HepG2 (cell line): ENCODE results near the gene IGFLR1. TPM values are rescaled to one million over a fixed set of nuclear protein-coding genes. Genes with fewer than 3 reads are reported as not detected.

Source experiments
- AGO2 ChIP-seq: fragments of 200-400 bp; formaldehyde crosslinking; optimal IDR thresholded peaks from 2 replicates; pipeline ENCODE3; 2017; ENCODE audit warnings: mild to moderate bottlenecking, low read depth, low read length, moderate library complexity
- FOXO1 ChIP-seq: sonication (generic); formaldehyde crosslinking; IDR thresholded peaks from 2 replicates; pipeline ENCODE4 v1.4.0; 2020; ENCODE audit warnings: missing genetic modification reagents
- GABPA ChIP-seq, 2 experiments: IDR thresholded peaks; 2 replicates each; pipeline ENCODE4 v1.6.1; 2011 to 2016; ENCODE audit warnings: low read depth in 2 of 2, low read length in 1 of 2, missing biosample characterization in 1 of 2, missing genetic modification characterization in 1 of 2
- HDAC1 ChIP-seq: sonication (generic); formaldehyde crosslinking; IDR thresholded peaks from 2 replicates; pipeline ENCODE4 v1.5.1; 2020; ENCODE audit warnings: mild to moderate bottlenecking, missing genetic modification reagents
- IKZF1 ChIP-seq: fragments of 450-650 bp; IDR thresholded peaks from 2 replicates; pipeline ENCODE4 v1.7.1; 2016
- LCORL ChIP-seq, 2 experiments: fragments of 450-650 bp in 1 of 2; sonication (generic) in 1 of 2; formaldehyde crosslinking in 1 of 2; IDR thresholded peaks; 2 replicates each; pipeline versions ENCODE4 v1.5.0 to v1.6.1; 2017 to 2020; ENCODE audit warnings: antibody characterized with exemption in 1 of 2, missing genetic modification reagents in 1 of 2
- MXD4 ChIP-seq: IDR thresholded peaks from 2 replicates; pipeline ENCODE4 v1.6.1; 2016; ENCODE audit warnings: mild to moderate bottlenecking, missing biosample characterization, missing genetic modification reagents
- NCOA2 ChIP-seq: sonication (generic); formaldehyde crosslinking; IDR thresholded peaks from 2 replicates; pipeline ENCODE4 v1.8.0; 2022; ENCODE audit warnings: inconsistent platforms
- PTBP1 ChIP-seq: fragments of 200-400 bp; formaldehyde crosslinking; IDR thresholded peaks from 2 replicates; pipeline ENCODE4 v1.6.1; 2018; ENCODE audit warnings: low read length, low read depth; ENCODE audit not compliant: poor library complexity, severe bottlenecking
- SMAD3 ChIP-seq: sonication (generic); formaldehyde crosslinking; IDR thresholded peaks from 2 replicates; pipeline ENCODE4 v1.4.0; 2020; ENCODE audit warnings: missing genetic modification reagents
- SOX6 ChIP-seq, 2 experiments: fragments of 450-650 bp in 1 of 2; sonication (generic) in 1 of 2; formaldehyde crosslinking in 1 of 2; IDR thresholded peaks; 2 replicates each; pipeline versions ENCODE4 v1.4.0 to v1.6.1; 2017 to 2020; ENCODE audit warnings: antibody characterized with exemption in 1 of 2, mild to moderate bottlenecking in 1 of 2, missing genetic modification reagents in 1 of 2
- TAF15 ChIP-seq: fragments of 200-400 bp; formaldehyde crosslinking; IDR thresholded peaks from one replicate; pipeline ENCODE4 v1.6.1; 2018; ENCODE audit warnings: mild to moderate bottlenecking, low read depth, low read length; ENCODE audit not compliant: poor library complexity, severe bottlenecking
- ZNF12 ChIP-seq: sonication (generic); formaldehyde crosslinking; IDR thresholded peaks from 2 replicates; pipeline ENCODE4 v1.5.0; 2020; ENCODE audit warnings: missing genetic modification reagents
- ZNF383 ChIP-seq: sonication (generic); formaldehyde crosslinking; IDR thresholded peaks from 2 replicates; pipeline ENCODE4 v1.4.0; 2020; ENCODE audit warnings: missing genetic modification reagents, mild to moderate bottlenecking, borderline replicate concordance
- ZNF589 ChIP-seq: sonication (generic); formaldehyde crosslinking; conservative IDR thresholded peaks from 2 replicates; pipeline ENCODE4 v1.8.0; 2022; ENCODE audit warnings: mild to moderate bottlenecking, moderate library complexity, missing genetic modification reagents
- ZNF782 ChIP-seq: sonication (generic); formaldehyde crosslinking; IDR thresholded peaks from 2 replicates; pipeline ENCODE4 v1.4.0; 2020; ENCODE audit warnings: missing genetic modification reagents, mild to moderate bottlenecking, borderline replicate concordance
- ZNF891 ChIP-seq: sonication (generic); formaldehyde crosslinking; IDR thresholded peaks from 2 replicates; pipeline ENCODE4 v1.5.0; 2020; ENCODE audit warnings: mild to moderate bottlenecking, missing genetic modification reagents
- polyA plus RNA-seq, 8 experiments: library from polyadenylated mRNA; depleted of rRNA in 3 of 8; stranded (reverse) in 7 of 8; unstranded in 1 of 8; fragments of >200 nt; fragmentation: Illumina TruSeq in 4 of 8; extraction: Trizol in 4 of 8; gene quantifications; 2 replicates each; pipeline versions ENCODE4 v1.2.1 to v1.2.3, GENCODE V29; 2011 to 2016; ENCODE audit warnings: low read depth in 4 of 8, missing spikeins in 1 of 8, mixed read lengths in 1 of 8; ENCODE audit not compliant: insufficient read depth in 1 of 8
- total RNA-seq, 5 experiments: library from RNA; depleted of rRNA; stranded (reverse); fragments of >200 nt; fragmentation: Illumina TruSeq; extraction: Trizol; gene quantifications; 2 replicates each; pipeline ENCODE4 v1.2.3, GENCODE V29; 2016; ENCODE audit warnings: low read depth in 1 of 5
- TF ChIP-seq, protein P1 (sequence below): sonication (generic); formaldehyde crosslinking; IDR thresholded peaks from 2 replicates; pipeline ENCODE4 v1.4.0; 2020; ENCODE audit warnings: missing genetic modification reagents
- TF ChIP-seq, protein P2 (sequence below): sonication (generic); formaldehyde crosslinking; IDR thresholded peaks from 2 replicates; pipeline ENCODE4 v1.4.0; 2020; ENCODE audit warnings: missing genetic modification reagents, borderline replicate concordance
- TF ChIP-seq, protein P3 (sequence below): sonication (generic); formaldehyde crosslinking; IDR thresholded peaks from 2 replicates; pipeline ENCODE4 v1.5.0; 2020; ENCODE audit warnings: missing genetic modification reagents

IGFLR1 gene
- total and polyA plus RNA-seq, 2 of the 13 experiments (the other 11 are each of a cell fraction or from before 2014, with no cell fraction given), result 5.4 to 8.9 TPM

DNA sequence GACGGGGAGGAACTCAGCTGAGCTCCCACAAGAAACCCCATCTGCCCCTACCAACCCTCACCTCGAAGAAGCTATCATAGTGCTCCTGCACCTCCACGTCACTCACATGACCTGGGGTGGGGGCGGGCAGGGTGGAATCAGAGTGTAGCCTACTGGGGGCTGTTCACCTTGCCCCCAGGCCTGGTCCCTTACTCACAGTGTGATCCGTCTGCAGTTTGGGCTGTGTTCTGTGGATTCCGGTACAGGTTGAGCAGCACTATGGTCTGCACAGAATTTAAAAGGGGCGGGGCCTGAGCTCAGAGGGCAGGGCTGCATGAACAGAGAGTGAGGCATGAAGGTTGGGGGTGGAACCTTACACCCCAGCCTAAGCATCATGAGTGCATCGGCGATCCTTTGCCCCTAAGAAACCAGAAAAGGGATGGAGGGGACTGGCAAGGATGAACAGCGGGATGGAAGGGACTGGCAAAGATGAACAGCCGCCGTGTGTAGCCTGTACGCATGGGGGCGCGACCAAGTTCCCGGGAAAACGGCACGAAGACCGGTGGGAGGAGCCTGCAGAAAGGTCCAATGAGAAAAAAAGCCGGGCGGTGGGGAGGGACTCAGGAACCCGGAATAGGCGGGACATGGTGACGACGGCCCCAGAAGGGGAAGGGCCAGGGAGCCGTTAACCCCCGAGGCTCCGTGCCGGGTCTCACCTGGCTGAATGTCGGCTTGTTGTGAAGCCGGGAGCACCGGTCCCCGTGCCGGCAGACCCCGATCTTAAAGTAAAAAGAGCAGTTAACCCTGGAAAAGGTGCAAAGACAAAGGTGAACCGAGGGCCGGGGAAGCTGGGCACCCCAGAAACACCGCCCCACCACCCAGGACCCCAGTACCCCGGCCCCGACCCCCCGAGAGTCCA is 2.4 kb upstream of the IGFLR1 start (continued):
- TF ChIP-seq ZNF383 (CRISPR knock-in tag), result no peak
- peak; percentile 48 for TF ChIP-seq HDAC1 (CRISPR knock-in tag)
- TF ChIP-seq SMAD3, result no peak
- TF ChIP-seq, protein P1, sequence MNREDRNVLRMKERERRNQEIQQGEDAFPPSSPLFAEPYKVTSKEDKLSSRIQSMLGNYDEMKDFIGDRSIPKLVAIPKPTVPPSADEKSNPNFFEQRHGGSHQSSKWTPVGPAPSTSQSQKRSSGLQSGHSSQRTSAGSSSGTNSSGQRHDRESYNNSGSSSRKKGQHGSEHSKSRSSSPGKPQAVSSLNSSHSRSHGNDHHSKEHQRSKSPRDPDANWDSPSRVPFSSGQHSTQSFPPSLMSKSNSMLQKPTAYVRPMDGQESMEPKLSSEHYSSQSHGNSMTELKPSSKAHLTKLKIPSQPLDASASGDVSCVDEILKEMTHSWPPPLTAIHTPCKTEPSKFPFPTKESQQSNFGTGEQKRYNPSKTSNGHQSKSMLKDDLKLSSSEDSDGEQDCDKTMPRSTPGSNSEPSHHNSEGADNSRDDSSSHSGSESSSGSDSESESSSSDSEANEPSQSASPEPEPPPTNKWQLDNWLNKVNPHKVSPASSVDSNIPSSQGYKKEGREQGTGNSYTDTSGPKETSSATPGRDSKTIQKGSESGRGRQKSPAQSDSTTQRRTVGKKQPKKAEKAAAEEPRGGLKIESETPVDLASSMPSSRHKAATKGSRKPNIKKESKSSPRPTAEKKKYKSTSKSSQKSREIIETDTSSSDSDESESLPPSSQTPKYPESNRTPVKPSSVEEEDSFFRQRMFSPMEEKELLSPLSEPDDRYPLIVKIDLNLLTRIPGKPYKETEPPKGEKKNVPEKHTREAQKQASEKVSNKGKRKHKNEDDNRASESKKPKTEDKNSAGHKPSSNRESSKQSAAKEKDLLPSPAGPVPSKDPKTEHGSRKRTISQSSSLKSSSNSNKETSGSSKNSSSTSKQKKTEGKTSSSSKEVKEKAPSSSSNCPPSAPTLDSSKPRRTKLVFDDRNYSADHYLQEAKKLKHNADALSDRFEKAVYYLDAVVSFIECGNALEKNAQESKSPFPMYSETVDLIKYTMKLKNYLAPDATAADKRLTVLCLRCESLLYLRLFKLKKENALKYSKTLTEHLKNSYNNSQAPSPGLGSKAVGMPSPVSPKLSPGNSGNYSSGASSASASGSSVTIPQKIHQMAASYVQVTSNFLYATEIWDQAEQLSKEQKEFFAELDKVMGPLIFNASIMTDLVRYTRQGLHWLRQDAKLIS (CRISPR knock-in tag), result no peak
- peak; percentile 41; the same call in 1 of the 2 replicates for TF ChIP-seq GABPA (IDR thresholded peaks at IDR 0.05; ENCODE audit: low read depth, low read length)
- no peak for TF ChIP-seq GABPA (CRISPR knock-in tag; IDR thresholded peaks at IDR 0.05; ENCODE audit: low read depth)
- no peak for TF ChIP-seq SOX6 (IDR thresholded peaks at IDR 0.05)
- TF ChIP-seq SOX6 (CRISPR knock-in tag; IDR thresholded peaks at IDR 0.05), result peak; percentile 43
- TF ChIP-seq FOXO1 (CRISPR knock-in tag), result no peak
- peak; percentile 21 for TF ChIP-seq AGO2
- TF ChIP-seq LCORL (IDR thresholded peaks at IDR 0.05), result no peak
- TF ChIP-seq LCORL (CRISPR knock-in tag; IDR thresholded peaks at IDR 0.05), result no peak
- TF ChIP-seq ZNF891 (CRISPR knock-in tag), result peak; percentile 21; the same call in 1 of the 2 replicates
- TF ChIP-seq NCOA2 (CRISPR knock-in tag), result 0 out of 2 replicates have a peak, but pooled peaks have one; percentile 7
- no peak for TF ChIP-seq ZNF12 (CRISPR knock-in tag)
- TF ChIP-seq ZNF782, result no peak; the same call in 1 of the 2 replicates
- TF ChIP-seq, protein P2, sequence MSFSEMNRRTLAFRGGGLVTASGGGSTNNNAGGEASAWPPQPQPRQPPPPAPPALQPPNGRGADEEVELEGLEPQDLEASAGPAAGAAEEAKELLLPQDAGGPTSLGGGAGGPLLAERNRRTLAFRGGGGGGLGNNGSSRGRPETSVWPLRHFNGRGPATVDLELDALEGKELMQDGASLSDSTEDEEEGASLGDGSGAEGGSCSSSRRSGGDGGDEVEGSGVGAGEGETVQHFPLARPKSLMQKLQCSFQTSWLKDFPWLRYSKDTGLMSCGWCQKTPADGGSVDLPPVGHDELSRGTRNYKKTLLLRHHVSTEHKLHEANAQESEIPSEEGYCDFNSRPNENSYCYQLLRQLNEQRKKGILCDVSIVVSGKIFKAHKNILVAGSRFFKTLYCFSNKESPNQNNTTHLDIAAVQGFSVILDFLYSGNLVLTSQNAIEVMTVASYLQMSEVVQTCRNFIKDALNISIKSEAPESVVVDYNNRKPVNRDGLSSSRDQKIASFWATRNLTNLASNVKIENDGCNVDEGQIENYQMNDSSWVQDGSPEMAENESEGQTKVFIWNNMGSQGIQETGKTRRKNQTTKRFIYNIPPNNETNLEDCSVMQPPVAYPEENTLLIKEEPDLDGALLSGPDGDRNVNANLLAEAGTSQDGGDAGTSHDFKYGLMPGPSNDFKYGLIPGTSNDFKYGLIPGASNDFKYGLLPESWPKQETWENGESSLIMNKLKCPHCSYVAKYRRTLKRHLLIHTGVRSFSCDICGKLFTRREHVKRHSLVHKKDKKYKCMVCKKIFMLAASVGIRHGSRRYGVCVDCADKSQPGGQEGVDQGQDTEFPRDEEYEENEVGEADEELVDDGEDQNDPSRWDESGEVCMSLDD, result no peak
- TF ChIP-seq TAF15, result peak; percentile 50
- TF ChIP-seq MXD4 (CRISPR knock-in tag), result peak; percentile 46; the same call in 1 of the 2 replicates
- no peak for TF ChIP-seq ZNF589 (CRISPR knock-in tag)
- TF ChIP-seq, protein P3, sequence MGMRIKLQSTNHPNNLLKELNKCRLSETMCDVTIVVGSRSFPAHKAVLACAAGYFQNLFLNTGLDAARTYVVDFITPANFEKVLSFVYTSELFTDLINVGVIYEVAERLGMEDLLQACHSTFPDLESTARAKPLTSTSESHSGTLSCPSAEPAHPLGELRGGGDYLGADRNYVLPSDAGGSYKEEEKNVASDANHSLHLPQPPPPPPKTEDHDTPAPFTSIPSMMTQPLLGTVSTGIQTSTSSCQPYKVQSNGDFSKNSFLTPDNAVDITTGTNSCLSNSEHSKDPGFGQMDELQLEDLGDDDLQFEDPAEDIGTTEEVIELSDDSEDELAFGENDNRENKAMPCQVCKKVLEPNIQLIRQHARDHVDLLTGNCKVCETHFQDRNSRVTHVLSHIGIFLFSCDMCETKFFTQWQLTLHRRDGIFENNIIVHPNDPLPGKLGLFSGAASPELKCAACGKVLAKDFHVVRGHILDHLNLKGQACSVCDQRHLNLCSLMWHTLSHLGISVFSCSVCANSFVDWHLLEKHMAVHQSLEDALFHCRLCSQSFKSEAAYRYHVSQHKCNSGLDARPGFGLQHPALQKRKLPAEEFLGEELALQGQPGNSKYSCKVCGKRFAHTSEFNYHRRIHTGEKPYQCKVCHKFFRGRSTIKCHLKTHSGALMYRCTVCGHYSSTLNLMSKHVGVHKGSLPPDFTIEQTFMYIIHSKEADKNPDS (CRISPR knock-in tag), result no peak
- TF ChIP-seq IKZF1, result no peak
- peak; percentile 55 for TF ChIP-seq PTBP1
